SK-N-MC (cell line): ENCODE data around the gene STK32A.

ENCODE experiments used
- EZH2 ChIP-seq: fragments of 200-600 bp; sonication (generic); IDR thresholded peaks from one replicate; pipeline ENCODE4 v1.6.1; 2017; ENCODE audit warnings: antibody characterized with exemption
- POLR2AphosphoS5 ChIP-seq: IDR thresholded peaks from 2 replicates; pipeline ENCODE4 v1.6.1; 2012; ENCODE audit warnings: mild to moderate bottlenecking, low read depth, low read length, borderline replicate concordance

- TF ChIP-seq EZH2 (no peak), POLR2AphosphoS5 (no peak)
Observed at GRCh38 chr5:147303976-147304375, 69.2 kb downstream of the STK32A start.
